Activated CD8-positive, alpha-beta memory T cell treated with anti-CD3 and anti-CD28 coated beads, Interleukin-2, amount 50 U/mL, for 48 hours (primary cell): ENCODE data around the gene DDX23.
"Not testable (repeated sequence)": the region's sequence is repeated elsewhere in the genome, so short reads cannot be mapped to it uniquely, and the experiment has no call there.

Experiments
- DNase-seq: peaks from one replicate; pipeline ENCODE4 v3.0.0-alpha.2; 2020

The DDX23 gene

GRCh38 chr12:48851883-48852733 is at the start of gene DDX23:
DDX23 (minus strand) TSS chr12:48852163; CDS start chr12:48845782, 6,381 bp downstream.
- DNase-seq: peak; percentile 92

- DNase-seq: no peak
Measured at GRCh38 chr12:48901278-48901677, 49.3 kb upstream of the DDX23 start.

- DNase-seq: no peak
Measured at GRCh38 chr12:48899651-48900050, 47.7 kb upstream of the DDX23 start.

- DNase-seq: no peak
Measured at GRCh38 chr12:48894271-48894670, 42.3 kb upstream of the DDX23 start.

GRCh38 chr12:48890657-48891418 is 38.9 kb upstream of the DDX23 start:
- DNase-seq: peak; percentile 92

GRCh38 chr12:48889679-48890078 is 37.7 kb upstream of the DDX23 start:
- DNase-seq: no peak

- no peak for DNase-seq
Measured at GRCh38 chr12:48883305-48884161, 31.6 kb upstream of the DDX23 start.

GRCh38 chr12:48882972-48883304 is 31.0 kb upstream of the DDX23 start:
- no peak for DNase-seq

- no peak for DNase-seq
Measured at GRCh38 chr12:48882315-48882687, 30.3 kb upstream of the DDX23 start.

- DNase-seq: no peak
Measured at GRCh38 chr12:48881686-48882314, 29.8 kb upstream of the DDX23 start.

- no peak for DNase-seq
Measured at GRCh38 chr12:48880647-48881046, 28.7 kb upstream of the DDX23 start.

GRCh38 chr12:48878548-48878947 is 26.6 kb upstream of the DDX23 start:
- no peak for DNase-seq

GRCh38 chr12:48875944-48876515 is 24.1 kb upstream of the DDX23 start:
- DNase-seq: no peak

- DNase-seq: not testable (repeated sequence)
Measured at GRCh38 chr12:48873534-48873933, 21.6 kb upstream of the DDX23 start.

GRCh38 chr12:48873096-48873495 is 21.1 kb upstream of the DDX23 start:
- no peak for DNase-seq

- DNase-seq: no peak
Measured at GRCh38 chr12:48869191-48869590, 17.2 kb upstream of the DDX23 start.

- no peak for DNase-seq
Measured at GRCh38 chr12:48868451-48868850, 16.5 kb upstream of the DDX23 start.

GRCh38 chr12:48866052-48866711 is 14.2 kb upstream of the DDX23 start:
- DNase-seq: no peak

GRCh38 chr12:48865281-48866051 is 13.5 kb upstream of the DDX23 start, which contains the start of gene RND1:
RND1 (minus strand) TSS chr12:48865870; CDS start chr12:48865767, 103 bp downstream.
- peak; percentile 89 for DNase-seq

GRCh38 chr12:48863291-48863690 is 11.3 kb upstream of the DDX23 start:
- no peak for DNase-seq

- no peak for DNase-seq
Measured at GRCh38 chr12:48862760-48863159, 10.8 kb upstream of the DDX23 start.
